Skin of body (tissue), 2 donors: ENCODE measurements around the gene COBL. TPM values are rescaled to one million over a fixed set of nuclear protein-coding genes. Genes with fewer than 3 reads are reported as not detected.

Source experiments
- DNase-seq: peaks from one replicate; lab custom pipeline; 2025; lab: John Stamatoyannopoulos, UW
- total RNA-seq: library from RNA; depleted of rRNA; stranded (reverse); fragments of >200 nt; gene quantifications from one replicate; pipeline ENCODE4 v1.2.3, GENCODE V29; 2014

COBL gene
- total RNA-seq, 1 donor from 2014 or later: 11.9 TPM

- no peak for DNase-seq
These were observed 10.2 kb upstream of the COBL start for GRCh38 chr7:51326656-51327286.

GRCh38 chr7:51325908-51326307 lies 9.3 kb upstream of the COBL start:
- DNase-seq: no peak

- no peak for DNase-seq
These were observed 8.7 kb upstream of the COBL start for GRCh38 chr7:51325261-51325676.

GRCh38 chr7:51324206-51324898 lies 7.7 kb upstream of the COBL start:
- DNase-seq: no peak

GRCh38 chr7:51321961-51322515 lies 5.4 kb upstream of the COBL start:
- no peak for DNase-seq

- DNase-seq: no peak
These were observed 2.4 kb upstream of the COBL start for GRCh38 chr7:51318886-51319579.

GRCh38 chr7:51318001-51318400 lies 1.4 kb upstream of the COBL start:
- no peak for DNase-seq

- no peak for DNase-seq
These were observed 937 bp upstream of the COBL start for GRCh38 chr7:51317582-51317910.

- no peak for DNase-seq
These were observed 345 bp downstream of the COBL start for GRCh38 chr7:51316262-51316665.

- no peak for DNase-seq
These were observed 982 bp downstream of the COBL start for GRCh38 chr7:51315393-51316261.

- DNase-seq: no peak
These were observed 1.9 kb downstream of the COBL start for GRCh38 chr7:51314726-51315125.

- no peak for DNase-seq
These were observed 2.7 kb downstream of the COBL start for GRCh38 chr7:51313738-51314425.

- no peak for DNase-seq
These were observed 3.5 kb downstream of the COBL start for GRCh38 chr7:51312951-51313737.

- DNase-seq: no peak
These were observed 5.4 kb downstream of the COBL start for GRCh38 chr7:51311166-51311565.

GRCh38 chr7:51310131-51310583 lies 6.5 kb downstream of the COBL start:
- DNase-seq: no peak

GRCh38 chr7:51309361-51310130 lies 7.1 kb downstream of the COBL start:
- DNase-seq: no peak

GRCh38 chr7:51308696-51309095 lies 7.9 kb downstream of the COBL start:
- no peak for DNase-seq

- no peak for DNase-seq
These were observed 8.3 kb downstream of the COBL start for GRCh38 chr7:51308265-51308664.

- DNase-seq: no peak
These were observed 8.9 kb downstream of the COBL start for GRCh38 chr7:51307651-51308210.
